NCI-H748 (cell line): ENCODE results near the gene AEBP1.

Experiments used
- DNase-seq: peaks from one replicate; lab custom pipeline; 2025; ENCODE audit not compliant: unreplicated experiment; lab: John Stamatoyannopoulos, UW

AEBP1 gene

DNA sequence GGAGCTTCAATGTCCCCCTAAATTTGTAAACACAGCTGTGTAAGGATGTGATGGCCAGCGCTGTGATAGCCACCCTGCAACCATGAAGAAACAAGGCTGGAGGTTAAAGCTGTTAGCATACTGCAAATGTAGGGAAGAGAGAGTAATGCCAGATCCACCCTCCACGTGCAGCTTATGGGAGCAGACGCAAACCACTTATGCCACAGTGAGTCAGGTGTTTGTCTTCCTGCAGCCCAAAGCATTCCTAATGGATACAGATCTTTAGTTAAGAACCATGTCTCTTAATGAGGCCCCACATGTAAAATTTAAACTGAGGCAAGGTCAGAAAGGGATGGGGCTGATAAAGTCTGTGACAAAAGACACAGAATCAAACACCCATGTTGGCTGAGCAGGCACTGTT is 50.6 kb downstream of the AEBP1 start:
- no peak for DNase-seq

GRCh38 chr7:44155191-44156185 is 51.3 kb downstream of the AEBP1 start:
- no peak for DNase-seq

DNA sequence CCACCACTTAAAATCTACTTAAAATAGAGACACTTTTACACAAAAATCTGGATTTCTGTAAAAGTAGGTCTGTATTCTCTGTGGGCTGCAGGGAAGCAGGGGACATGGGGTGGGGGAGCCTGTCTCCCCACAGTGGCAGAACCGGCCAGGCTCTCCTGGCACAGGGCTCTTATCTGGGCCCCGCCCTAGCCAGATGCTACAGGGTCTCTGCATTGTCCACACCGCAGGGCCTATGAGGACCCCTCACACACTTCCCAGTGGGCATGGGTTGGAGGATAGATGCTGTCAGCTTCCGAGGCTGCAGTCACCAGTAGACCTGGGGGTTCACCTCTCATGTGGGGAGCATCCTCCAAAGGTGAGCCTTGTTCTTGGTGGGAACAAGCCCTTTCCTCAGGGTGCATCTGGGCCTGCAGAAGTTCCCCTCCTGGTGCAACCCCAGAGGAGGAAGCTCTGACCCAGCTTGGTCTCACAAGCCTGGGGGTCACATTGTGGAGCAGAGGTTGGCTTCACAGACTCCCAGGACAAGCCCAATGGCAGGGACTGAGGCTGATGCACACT is 52.4 kb downstream of the AEBP1 start:
- DNase-seq, result no peak

DNA sequence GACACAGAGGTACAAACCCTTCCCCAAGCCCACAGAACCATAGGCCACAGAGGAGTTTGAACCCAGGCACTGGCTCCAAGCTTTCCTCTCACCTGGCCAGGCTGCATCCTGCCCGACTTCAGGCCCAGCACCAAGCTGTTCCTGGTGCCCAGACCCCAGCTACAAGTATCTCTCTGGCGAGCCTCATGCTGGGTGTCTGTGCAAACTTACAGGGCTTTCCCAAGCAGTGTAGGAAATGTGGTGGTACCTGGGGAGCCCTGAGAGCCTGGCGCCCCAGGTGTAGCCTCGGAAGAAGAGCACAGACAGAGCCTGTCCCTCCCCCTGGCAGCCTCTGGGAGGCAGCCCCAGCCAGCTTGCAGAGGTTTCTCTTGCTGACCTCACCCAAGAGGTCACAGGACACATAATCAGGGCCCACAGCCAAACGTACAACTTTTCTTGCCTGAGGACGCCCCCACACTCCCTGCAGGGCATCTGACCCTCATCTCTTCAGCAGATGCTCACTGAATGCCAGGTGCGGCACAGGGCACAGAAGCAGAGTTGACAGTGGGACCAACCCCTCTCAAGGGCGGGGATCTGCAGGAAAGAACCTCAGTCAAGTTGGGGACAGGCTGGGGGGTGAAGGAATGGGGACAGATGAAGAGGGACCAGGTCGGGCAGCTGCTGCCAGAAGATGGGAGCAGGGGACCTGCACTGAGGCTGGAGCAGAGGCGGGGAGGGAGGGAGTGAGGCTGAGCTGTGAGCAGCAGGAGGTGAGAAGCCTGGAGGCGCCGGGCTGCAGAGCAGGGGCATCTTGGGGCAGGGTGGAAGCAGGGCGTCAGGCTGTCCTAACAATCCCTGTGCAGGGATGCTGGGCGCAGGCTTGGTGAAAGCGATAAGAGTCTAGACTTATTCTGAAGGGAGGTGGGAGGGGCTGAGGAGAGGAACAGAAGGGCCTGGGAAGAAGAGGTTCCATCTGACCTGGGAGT is 53.3 kb downstream of the AEBP1 start:
- DNase-seq, result no peak

GRCh38 chr7:44158096-44158872 is 54.1 kb downstream of the AEBP1 start:
- DNase-seq, result no peak

DNA sequence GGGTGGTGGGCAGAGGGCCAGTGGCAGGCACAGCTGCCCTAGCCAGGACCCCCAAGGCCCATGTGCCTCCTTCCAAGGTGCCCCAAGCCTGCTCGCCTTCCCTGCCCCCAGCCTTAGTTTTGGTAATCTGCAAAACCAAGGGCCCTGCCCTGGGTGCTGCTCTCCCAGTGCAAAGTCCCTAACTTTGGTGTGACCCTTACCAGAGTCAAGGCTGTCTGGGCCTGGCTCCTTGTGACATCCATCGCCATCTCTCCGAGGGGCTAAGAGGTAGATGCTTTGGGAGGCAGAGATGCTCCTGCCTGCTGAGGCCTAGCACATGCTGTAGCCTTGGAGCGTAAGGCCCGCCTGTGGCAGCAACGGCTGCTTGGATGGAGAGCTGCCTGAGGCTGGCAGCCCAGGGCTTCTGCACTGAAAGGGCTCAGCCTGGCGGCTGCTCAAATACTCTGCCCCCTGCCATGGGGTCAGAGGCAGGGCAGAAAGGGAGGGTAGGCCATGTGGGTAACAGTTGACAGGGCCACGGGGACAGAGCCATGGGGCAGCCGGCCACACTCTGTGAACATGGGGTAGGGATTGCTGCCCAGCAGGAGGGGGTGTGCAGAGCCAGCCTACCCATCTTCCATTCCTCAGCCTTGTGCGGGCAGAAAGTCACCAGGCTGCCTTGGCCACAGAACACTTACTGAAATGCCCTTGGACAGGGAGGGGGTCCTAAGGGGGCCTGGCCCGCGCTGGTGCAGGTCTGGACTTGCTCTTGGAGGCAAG is 54.9 kb downstream of the AEBP1 start:
- no peak for DNase-seq

DNA sequence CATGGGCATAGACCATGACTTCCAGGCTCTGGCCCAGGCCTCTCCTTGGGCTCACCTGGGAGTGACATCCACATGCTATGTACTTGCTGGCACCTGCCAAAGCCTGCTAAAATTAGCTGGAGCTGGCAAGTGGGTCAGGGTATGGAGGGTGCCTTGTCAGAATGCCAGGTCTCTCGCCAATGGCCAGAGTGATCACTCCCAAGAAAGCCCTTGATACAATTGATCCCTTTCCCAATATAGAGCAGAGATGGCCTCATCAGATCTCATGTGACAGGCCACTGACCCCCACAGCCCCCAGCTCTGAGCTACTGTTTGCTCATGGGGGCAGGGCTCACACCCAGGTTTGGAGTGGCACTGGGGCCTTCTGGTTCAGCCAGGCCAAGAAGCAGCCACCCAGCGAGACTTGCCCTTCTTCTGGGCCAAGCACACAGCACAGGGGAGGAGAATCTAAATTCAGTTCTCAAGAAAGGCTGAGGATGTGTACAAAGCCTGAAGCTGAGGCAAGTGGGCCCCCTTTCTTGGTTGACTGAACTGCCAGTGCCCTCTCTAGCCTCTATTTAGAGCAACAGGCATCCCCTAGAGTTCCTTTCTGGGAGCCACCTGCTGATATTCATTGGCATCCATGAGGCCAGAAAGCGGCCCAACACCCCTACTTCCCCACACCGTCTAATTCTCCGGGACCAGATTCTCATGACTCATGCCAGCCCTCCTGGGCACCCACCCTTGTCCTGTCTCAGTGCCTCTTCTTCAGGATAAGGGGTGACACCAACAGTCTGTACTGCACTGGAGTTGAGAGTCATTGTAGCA is 55.9 kb downstream of the AEBP1 start:
- DNase-seq, result no peak

GRCh38 chr7:44161371-44161770 is 57.2 kb downstream of the AEBP1 start:
- DNase-seq, result no peak

GRCh38 chr7:44162179-44162578 is 58.0 kb downstream of the AEBP1 start:
- DNase-seq, result no peak

- DNase-seq, result no peak
Observed at GRCh38 chr7:44162785-44163395, 58.7 kb downstream of the AEBP1 start.

DNA sequence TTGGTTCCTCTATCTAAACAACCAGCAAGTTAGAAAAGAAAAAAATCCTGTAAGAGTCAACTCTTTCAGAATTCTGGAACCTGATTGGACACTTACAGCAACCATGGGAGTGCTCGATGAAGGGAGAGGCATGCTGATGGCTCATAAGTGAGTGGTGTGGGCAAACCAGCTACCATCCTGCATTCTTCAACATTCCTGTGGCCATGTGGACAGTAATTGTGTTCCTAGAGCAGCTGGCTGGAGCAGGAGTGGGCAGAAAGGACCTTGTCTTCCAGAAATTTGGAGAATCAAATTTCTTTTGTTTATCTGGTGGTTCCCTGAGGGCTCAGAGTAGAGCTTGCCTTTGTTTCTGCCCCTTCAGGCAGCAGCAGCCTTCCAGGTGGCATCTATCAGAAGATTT is 59.4 kb downstream of the AEBP1 start:
- no peak for DNase-seq
